Lower leg skin (tissue), 3 donors: ENCODE data around the gene NOP53.

Experiments used
- POLR2A ChIP-seq, 2 donors: fragments of 450-650 bp; IDR thresholded peaks; one replicate each; pipeline ENCODE4 v1.6.1; 2016 to 2017; ENCODE audit warnings: antibody characterized with exemption in 2 of 2, mild to moderate bottlenecking in 1 of 2, moderate library complexity in 1 of 2
- TF ChIP-seq, protein P1 (sequence below), 3 donors: fragments of 450-650 bp; IDR thresholded peaks; one replicate each; pipeline ENCODE4 v1.5.1; 2016; ENCODE audit warnings: antibody characterized with exemption in 3 of 3, mild to moderate bottlenecking in 3 of 3, moderate library complexity in 2 of 3

DNA sequence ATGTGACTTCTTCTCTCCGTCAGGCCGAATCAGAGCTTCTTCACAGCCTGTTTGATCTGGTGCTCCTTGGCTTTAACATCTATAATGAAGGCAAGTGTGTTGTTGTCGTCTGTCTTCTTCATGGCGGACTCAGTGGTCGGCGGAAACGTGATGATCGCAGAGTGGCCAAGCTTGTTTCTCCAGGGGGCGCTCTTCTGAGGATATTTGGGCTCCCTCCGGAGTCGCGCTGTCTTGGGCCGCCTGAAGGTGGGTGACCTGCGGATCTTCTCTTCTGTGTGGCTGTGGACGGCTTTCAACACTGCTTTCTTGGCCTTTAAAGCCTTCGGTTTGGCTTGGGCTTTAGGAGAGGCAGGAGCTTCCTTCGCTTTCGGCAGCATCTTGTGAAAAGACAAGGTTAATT, 49.2 kb downstream of the NOP53 start:
- TF ChIP-seq, protein P1, sequence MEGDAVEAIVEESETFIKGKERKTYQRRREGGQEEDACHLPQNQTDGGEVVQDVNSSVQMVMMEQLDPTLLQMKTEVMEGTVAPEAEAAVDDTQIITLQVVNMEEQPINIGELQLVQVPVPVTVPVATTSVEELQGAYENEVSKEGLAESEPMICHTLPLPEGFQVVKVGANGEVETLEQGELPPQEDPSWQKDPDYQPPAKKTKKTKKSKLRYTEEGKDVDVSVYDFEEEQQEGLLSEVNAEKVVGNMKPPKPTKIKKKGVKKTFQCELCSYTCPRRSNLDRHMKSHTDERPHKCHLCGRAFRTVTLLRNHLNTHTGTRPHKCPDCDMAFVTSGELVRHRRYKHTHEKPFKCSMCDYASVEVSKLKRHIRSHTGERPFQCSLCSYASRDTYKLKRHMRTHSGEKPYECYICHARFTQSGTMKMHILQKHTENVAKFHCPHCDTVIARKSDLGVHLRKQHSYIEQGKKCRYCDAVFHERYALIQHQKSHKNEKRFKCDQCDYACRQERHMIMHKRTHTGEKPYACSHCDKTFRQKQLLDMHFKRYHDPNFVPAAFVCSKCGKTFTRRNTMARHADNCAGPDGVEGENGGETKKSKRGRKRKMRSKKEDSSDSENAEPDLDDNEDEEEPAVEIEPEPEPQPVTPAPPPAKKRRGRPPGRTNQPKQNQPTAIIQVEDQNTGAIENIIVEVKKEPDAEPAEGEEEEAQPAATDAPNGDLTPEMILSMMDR (IDR thresholded peaks at IDR 0.05): no peak
- TF ChIP-seq POLR2A (IDR thresholded peaks at IDR 0.05): no peak
